HepG2 (cell line): ENCODE measurements around the gene BPIFB6. TPM values are rescaled to one million over a fixed set of nuclear protein-coding genes. Genes with fewer than 3 reads are reported as not detected.

Experiments used
- ATAC-seq: fragments of 200-7000 bp; cut with Tn5 transposase; 3 replicates; pipeline ENCODE4 v1.9.1; 2020; ENCODE audit warnings: mild to moderate bottlenecking, moderate library complexity
- BruUV-seq: library from RNA; stranded (reverse); fragments of 400-500 nt; replicated peaks from 2 replicates; lab custom pipeline; 2021; lab: Mats Ljungman, UMichigan
- CTCF ChIA-PET: fragments of 300-600 bp; formaldehyde crosslinking; extraction: SDS; loops from one replicate; lab custom pipeline; 2021; ENCODE audit warnings: low total read pairs, inconsistent platforms, low intra/inter-chr PET ratio; lab: Yijun Ruan, JAX
- POLR2A ChIA-PET: fragments of 350-600 bp; sonication (Branson Sonifier 250); formaldehyde crosslinking; loops from one replicate; lab custom pipeline; 2020; ENCODE audit warnings: antibody characterized with exemption, inconsistent platforms; lab: Yijun Ruan, JAX
- DNase-seq: peaks from one replicate; pipeline ENCODE4 v3.0.0-alpha.2; 2015; ENCODE audit warnings: low spot score
- FAIRE-seq: peaks from 3 replicates; lab custom pipeline; 2011; peaks lifted over from hg19 to GRCh38; lab: Jason Lieb, UNC
- H2AFZ ChIP-seq: one replicate; pipeline ENCODE4 v1.6.1; 2011; ENCODE audit warnings: low read length, inconsistent platforms
- H3K27ac ChIP-seq: fragments of 300-600 bp; 3 replicates; pipeline ENCODE4 v1.8.0; 2011; ENCODE audit warnings: mixed run types, mild to moderate bottlenecking, mixed read lengths, low read length, inconsistent platforms; ENCODE audit not compliant: insufficient read depth; ENCODE audit errors: extremely low read length
- H3K27me3 ChIP-seq, 2 experiments: fragments of 200-600 bp in 1 of 2; 2 replicates in 1 of 2; 3 replicates in 1 of 2; pipeline versions ENCODE4 v1.6.0 to v1.8.0; 2011; ENCODE audit warnings: low read length in 2 of 2, mild to moderate bottlenecking in 2 of 2, moderate library complexity in 2 of 2, inconsistent platforms in 1 of 2; ENCODE audit not compliant: insufficient read depth in 2 of 2, control insufficient read depth in 1 of 2
- H3K36me3 ChIP-seq, 2 experiments: fragments of 200-600 bp in 1 of 2; replicated peaks in 1 of 2; 2 replicates in 1 of 2; 3 replicates in 1 of 2; pipeline versions ENCODE4 v1.5.1 to v1.8.0; 2011; ENCODE audit warnings: low read length in 2 of 2, inconsistent platforms in 1 of 2; ENCODE audit not compliant: insufficient read depth in 2 of 2, control insufficient read depth in 1 of 2
- H3K4me1 ChIP-seq: 2 replicates; pipeline ENCODE4 v1.5.1; 2012; ENCODE audit warnings: low read length, inconsistent platforms; ENCODE audit not compliant: insufficient read depth
- H3K4me2 ChIP-seq: 2 replicates; pipeline ENCODE4 v1.6.0; 2011; ENCODE audit warnings: low read depth, low read length, inconsistent platforms
- H3K4me3 ChIP-seq, 3 experiments: fragments of 200-600 bp in 1 of 3; sonication (generic), shearing (Covaris generic) in 1 of 3; replicated peaks in 1 of 3; 2 replicates each; pipeline ENCODE4 v1.5.1; 2011 to 2016; ENCODE audit warnings: low read length in 3 of 3, inconsistent platforms in 2 of 3, low read depth in 2 of 3, mild to moderate bottlenecking in 2 of 3, control low read depth in 1 of 3, mixed read lengths in 1 of 3; ENCODE audit not compliant: insufficient read depth in 1 of 3
- H3K79me2 ChIP-seq: one replicate; pipeline ENCODE4 v1.6.1; 2011; ENCODE audit warnings: low read length, inconsistent platforms; ENCODE audit not compliant: insufficient read depth
- H3K9ac ChIP-seq: 2 replicates; pipeline ENCODE4 v1.6.0; 2011; ENCODE audit warnings: mild to moderate bottlenecking, low read depth, low read length, inconsistent platforms; ENCODE audit not compliant: insufficient read depth
- H3K9me3 ChIP-seq: 2 replicates; pipeline ENCODE4 v1.5.1; 2012; ENCODE audit warnings: mild to moderate bottlenecking, low read length
- H4K20me1 ChIP-seq: 2 replicates; pipeline ENCODE4 v1.6.0; 2011; ENCODE audit warnings: inconsistent platforms, mild to moderate bottlenecking, low read length, moderate library complexity; ENCODE audit not compliant: insufficient read depth
- IKZF4 ChIP-seq: sonication (generic); formaldehyde crosslinking; IDR thresholded peaks from 2 replicates; pipeline ENCODE4 v1.5.1; 2020; ENCODE audit warnings: borderline replicate concordance, mild to moderate bottlenecking, low read depth, missing genetic modification reagents; ENCODE audit errors: not compliant biosample characterization
- ZNF557 ChIP-seq: sonication (generic); formaldehyde crosslinking; IDR thresholded peaks from 2 replicates; pipeline ENCODE4 v1.4.0; 2020; ENCODE audit warnings: missing genetic modification reagents
- ZNF768 ChIP-seq: sonication (generic); formaldehyde crosslinking; IDR thresholded peaks from 2 replicates; pipeline ENCODE4 v1.4.0; 2020; ENCODE audit warnings: missing genetic modification reagents
- ZNF777 ChIP-seq: sonication (generic); formaldehyde crosslinking; IDR thresholded peaks from 2 replicates; pipeline ENCODE4 v1.4.0; 2020; ENCODE audit warnings: missing genetic modification reagents
- WGBS: methylation state at CpG from one replicate; pipeline ENCODE4 v1.1.6; 2017; ENCODE audit warnings: low lambda C conversion rate; 5-methylcytosine and 5-hydroxymethylcytosine counted together
- in situ Hi-C: cut with HindIII; loops from 2 replicates; pipeline ENCODE4 v1.10.0; 2017; ENCODE audit warnings: low pct_unique_long_range_greater_than_20kb; ENCODE audit not compliant: extremely low pct_ligation_motif_present
- intact Hi-C: fragments of 100-400 bp; cut with micrococcal nuclease; formaldehyde crosslinking; loops from one replicate; pipeline ENCODE4 v1.10.0; 2022; ENCODE audit not compliant: unreplicated experiment
- polyA plus RNA-seq, 8 experiments: library from polyadenylated mRNA; depleted of rRNA in 3 of 8; stranded (reverse) in 7 of 8; unstranded in 1 of 8; fragments of >200 nt; fragmentation: Illumina TruSeq in 4 of 8; extraction: Trizol in 4 of 8; gene quantifications; 2 replicates each; pipeline versions ENCODE4 v1.2.1 to v1.2.3, GENCODE V29; 2011 to 2016; ENCODE audit warnings: low read depth in 4 of 8, missing spikeins in 1 of 8, mixed read lengths in 1 of 8; ENCODE audit not compliant: insufficient read depth in 1 of 8
- total RNA-seq, 5 experiments: library from RNA; depleted of rRNA; stranded (reverse); fragments of >200 nt; fragmentation: Illumina TruSeq; extraction: Trizol; gene quantifications; 2 replicates each; pipeline ENCODE4 v1.2.3, GENCODE V29; 2016; ENCODE audit warnings: low read depth in 1 of 5

BPIFB6 gene
- total and polyA plus RNA-seq, 2 of the 13 experiments (the other 11 are each of a cell fraction or from before 2014, with no cell fraction given) = 0.13 to 1.7 TPM

DNA sequence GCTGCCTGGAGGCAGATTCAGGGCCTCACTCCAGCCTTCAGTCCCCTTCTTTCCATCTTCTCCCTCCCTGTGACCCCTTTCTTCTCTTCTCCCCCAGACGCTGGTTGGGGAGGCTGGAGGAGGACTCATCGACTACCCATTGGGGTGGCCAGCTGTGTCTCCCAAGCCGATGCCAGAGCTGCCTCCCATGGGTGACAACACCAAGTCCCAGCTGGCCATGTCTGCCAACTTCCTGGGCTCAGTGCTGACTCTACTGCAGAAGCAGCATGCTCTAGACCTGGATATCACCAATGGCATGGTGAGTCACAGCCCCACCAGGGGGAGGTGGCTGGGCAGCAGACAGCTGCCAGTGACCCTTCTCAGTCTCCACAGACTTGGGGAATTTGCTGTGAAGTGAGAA is 60.9 kb downstream of the BPIFB6 start:
- no peak overlapping the region for H2AFZ ChIP-seq
- no peak for DNase-seq
- peaks cover 8% of the 10 kb centered on the region; the same call in 1 of the 2 replicates for H3K4me1 ChIP-seq
- 12% methylated on average over 3 of the region's 3 CpGs for WGBS
- H3K27ac ChIP-seq = no peak overlapping the region
- in situ Hi-C loops (no loop called here), intact Hi-C loops (no loop called here)
- TF ChIP-seq ZNF777 (no peak), ZNF768 (CRISPR knock-in tag) (peak; percentile 27; the same call in 1 of the 2 replicates)
- no peak for ATAC-seq
- CTCF ChIA-PET = interaction anchor here (5.3 kb wide), 1 partner anchor 190 kb away, joined by 97 read pairs; no protein-coding TSS in a partner anchor
- H3K9ac ChIP-seq = no peak overlapping the region
- H3K9me3 ChIP-seq = no peaks in the 10 kb centered on the region
- POLR2A ChIA-PET = no interaction called here
- no peak overlapping the region for H3K4me3 ChIP-seq
- H3K4me2 ChIP-seq = no peak overlapping the region
- FAIRE-seq = no peak
- no peaks in the 10 kb centered on the region for H4K20me1 ChIP-seq
- no peaks in the 10 kb centered on the region for H3K79me2 ChIP-seq
- peaks cover 3 to 17% of the 10 kb centered on the region in 2 experiments; a peak in 2 of 5 replicates for H3K27me3 ChIP-seq
- H3K36me3 ChIP-seq = no peaks in the 10 kb centered on the region
- BruUV-seq = no TSS peak

DNA sequence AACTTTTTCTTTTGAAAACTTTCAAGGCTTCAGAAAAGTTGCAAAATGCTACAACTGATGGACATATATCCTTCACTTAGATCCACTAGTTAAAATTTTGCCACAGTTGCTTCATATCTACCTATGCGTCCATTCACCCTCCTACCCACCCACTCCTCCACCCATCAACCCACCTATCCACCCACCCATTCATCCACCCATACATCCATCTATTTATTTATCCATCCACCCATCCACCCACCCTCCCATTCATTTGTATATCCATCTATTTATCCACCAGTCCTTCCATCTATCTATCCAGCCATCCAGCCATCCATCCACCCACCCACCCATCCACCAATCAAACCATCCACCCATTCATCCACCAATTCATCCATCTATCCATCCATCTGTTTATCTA is 61.6 kb downstream of the BPIFB6 start:
- Histone ChIP-seq H3K4me3 (no peak overlapping the region), H4K20me1 (no peaks in the 10 kb centered on the region), H3K27me3 (peaks cover 3 to 13% of the 10 kb centered on the region in 2 experiments; a peak in 2 of 5 replicates), H3K9ac (no peak overlapping the region), H3K27ac (no peak overlapping the region), H3K4me1 (peaks cover 8% of the 10 kb centered on the region; the same call in 1 of the 2 replicates), H3K4me2 (no peak overlapping the region), H3K9me3 (no peaks in the 10 kb centered on the region), H3K36me3 (no peaks in the 10 kb centered on the region), H2AFZ (no peak overlapping the region), H3K79me2 (no peaks in the 10 kb centered on the region)
- DNase-seq (no peak), ATAC-seq (no peak), FAIRE-seq (no peak)
- TF ChIP-seq IKZF4 (CRISPR knock-in tag) (no peak), ZNF557 (CRISPR knock-in tag) (no peak)
- ChIA-PET POLR2A (no interaction called here), CTCF (interaction anchor here (5.3 kb wide), 1 partner anchor 191 kb away, joined by 97 read pairs; no protein-coding TSS in a partner anchor)
- WGBS = 0% methylated on average over 1 of the region's 1 CpG
- intact Hi-C loops = no loop called here
- in situ Hi-C loops = no loop called here
- BruUV-seq = no TSS peak
